AG04450 (cell line): ENCODE data around the gene THBS3. TPM values are rescaled to one million over a fixed set of nuclear protein-coding genes. Genes with fewer than 3 reads are reported as not detected.
"Not testable (repeated sequence)": the region's sequence is repeated elsewhere in the genome, so short reads cannot be mapped to it uniquely, and the experiment has no call there.

ENCODE experiments used
- CTCF ChIA-PET: fragments of 300-600, 350-600 bp; formaldehyde crosslinking; extraction: SDS; loops from one replicate; lab custom pipeline; 2022; ENCODE audit warnings: antibody characterized with exemption, inconsistent platforms; lab: Charles Lee
- POLR2A ChIA-PET: fragments of 350-600 bp; formaldehyde crosslinking; extraction: SDS; loops from one replicate; lab custom pipeline; 2021; ENCODE audit warnings: antibody characterized with exemption, inconsistent platforms; lab: Yijun Ruan, JAX
- DNase-seq: peaks from one replicate; pipeline ENCODE4 v3.0.0-alpha.2; 2011; ENCODE audit warnings: low read depth, low spot score
- H3K27ac ChIP-seq: one replicate; pipeline ENCODE4 v1.5.1; 2012; ENCODE audit warnings: low read depth, low read length, control low read depth
- H3K27me3 ChIP-seq: one replicate; pipeline ENCODE4 v1.6.0; 2012; ENCODE audit warnings: low read length; ENCODE audit not compliant: control insufficient read depth, insufficient read depth
- H3K4me3 ChIP-seq: 2 replicates; pipeline ENCODE4 v1.5.1; 2011; ENCODE audit warnings: mild to moderate bottlenecking, low read depth, low read length, control low read depth
- H3K9me3 ChIP-seq: 2 replicates; pipeline ENCODE4 v1.5.1; 2012; ENCODE audit warnings: low read length; ENCODE audit not compliant: control insufficient read depth, insufficient read depth
- polyA plus RNA-seq: library from polyadenylated mRNA; depleted of rRNA; stranded (reverse); fragments of >200 nt; gene quantifications from 2 replicates; pipeline ENCODE4 v1.2.3, GENCODE V29; 2011
- TF ChIP-seq, protein P1 (sequence below): IDR thresholded peaks from 2 replicates; pipeline ENCODE4 v1.5.1; 2011; ENCODE audit warnings: low read depth, low read length, control low read depth, inconsistent platforms

THBS3 gene
- polyA plus RNA-seq, 1 experiment, result 32.5 TPM

DNA sequence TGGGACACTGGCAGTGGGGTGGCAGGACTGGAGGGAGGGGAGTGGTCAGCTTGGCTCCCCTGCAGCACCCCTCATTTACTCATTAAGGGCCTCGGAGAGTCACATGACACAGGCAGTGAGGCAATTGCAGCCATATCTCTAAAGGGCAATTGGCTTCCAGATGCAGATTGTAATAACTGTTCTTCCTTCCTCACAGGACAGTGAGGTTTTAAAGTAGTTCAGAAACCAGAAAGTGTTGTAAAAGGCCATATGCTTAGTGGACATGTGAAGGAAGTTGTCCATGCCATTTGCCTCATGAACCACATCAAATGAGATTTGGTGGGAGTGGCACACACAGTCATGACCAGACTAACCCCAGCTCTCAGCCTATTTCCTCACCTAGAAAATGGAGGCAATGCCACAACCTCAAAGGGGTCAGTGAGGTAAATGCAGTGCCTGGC, 11.9 kb upstream of the THBS3 start:
- no peaks in the 10 kb centered on the region for H3K9me3 ChIP-seq
- H3K27me3 ChIP-seq, result no peaks in the 10 kb centered on the region
- ChIA-PET POLR2A (no interaction called here), CTCF (interaction anchor here (0.9 kb wide), 1 partner anchor 13 kb away, joined by 5 read pairs; no protein-coding TSS in a partner anchor)
- no peak overlapping the region for H3K27ac ChIP-seq
- TF ChIP-seq, protein P1, sequence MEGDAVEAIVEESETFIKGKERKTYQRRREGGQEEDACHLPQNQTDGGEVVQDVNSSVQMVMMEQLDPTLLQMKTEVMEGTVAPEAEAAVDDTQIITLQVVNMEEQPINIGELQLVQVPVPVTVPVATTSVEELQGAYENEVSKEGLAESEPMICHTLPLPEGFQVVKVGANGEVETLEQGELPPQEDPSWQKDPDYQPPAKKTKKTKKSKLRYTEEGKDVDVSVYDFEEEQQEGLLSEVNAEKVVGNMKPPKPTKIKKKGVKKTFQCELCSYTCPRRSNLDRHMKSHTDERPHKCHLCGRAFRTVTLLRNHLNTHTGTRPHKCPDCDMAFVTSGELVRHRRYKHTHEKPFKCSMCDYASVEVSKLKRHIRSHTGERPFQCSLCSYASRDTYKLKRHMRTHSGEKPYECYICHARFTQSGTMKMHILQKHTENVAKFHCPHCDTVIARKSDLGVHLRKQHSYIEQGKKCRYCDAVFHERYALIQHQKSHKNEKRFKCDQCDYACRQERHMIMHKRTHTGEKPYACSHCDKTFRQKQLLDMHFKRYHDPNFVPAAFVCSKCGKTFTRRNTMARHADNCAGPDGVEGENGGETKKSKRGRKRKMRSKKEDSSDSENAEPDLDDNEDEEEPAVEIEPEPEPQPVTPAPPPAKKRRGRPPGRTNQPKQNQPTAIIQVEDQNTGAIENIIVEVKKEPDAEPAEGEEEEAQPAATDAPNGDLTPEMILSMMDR, result no peak
- no peak for DNase-seq
- no peak overlapping the region for H3K4me3 ChIP-seq

GRCh38 chr1:155218854-155219591, 11.3 kb upstream of the THBS3 start:
- no peaks in the 10 kb centered on the region for H3K27me3 ChIP-seq
- ChIA-PET POLR2A (no interaction called here), CTCF (interaction anchor here (0.9 to 1.7 kb wide), 2 partner anchors 12 to 33 kb away, joined by 5 to 6 read pairs; no protein-coding TSS in a partner anchor)
- DNase-seq, result no peak
- TF ChIP-seq, protein P1, result no peak
- H3K9me3 ChIP-seq, result no peaks in the 10 kb centered on the region
- H3K4me3 ChIP-seq, result no peak overlapping the region
- H3K27ac ChIP-seq, result no peak overlapping the region

GRCh38 chr1:155214702-155215101, 7.0 kb upstream of the THBS3 start:
- H3K27me3 ChIP-seq, CTCF ChIA-PET, H3K27ac ChIP-seq, H3K9me3 ChIP-seq, H3K4me3 ChIP-seq, POLR2A ChIA-PET, DNase-seq: not testable (repeated sequence)

- POLR2A ChIA-PET, H3K27me3 ChIP-seq, DNase-seq, H3K4me3 ChIP-seq, H3K27ac ChIP-seq, CTCF ChIA-PET, H3K9me3 ChIP-seq: not testable (repeated sequence)
Observed at GRCh38 chr1:155212051-155212440, 4.3 kb upstream of the THBS3 start.

- H3K27ac ChIP-seq, POLR2A ChIA-PET, H3K4me3 ChIP-seq, H3K27me3 ChIP-seq, CTCF ChIA-PET, DNase-seq, H3K9me3 ChIP-seq: not testable (repeated sequence)
Observed at GRCh38 chr1:155211381-155212050, 3.8 kb upstream of the THBS3 start.

GRCh38 chr1:155210314-155211104, 2.8 kb upstream of the THBS3 start:
- H3K27ac ChIP-seq, result no peak overlapping the region

More at GRCh38 chr1:155210314-155211104, 2.8 kb upstream of the THBS3 start:
- ChIA-PET CTCF (interaction anchor here (5.4 kb wide), 1 partner anchor 39 kb away, joined by 55 read pairs; no protein-coding TSS in a partner anchor), POLR2A (no interaction called here)
- TF ChIP-seq, protein P1, result no peak
- no peaks in the 10 kb centered on the region for H3K9me3 ChIP-seq
- H3K27me3 ChIP-seq, result no peaks in the 10 kb centered on the region
- DNase-seq, result no peak
- H3K4me3 ChIP-seq, result no peak overlapping the region
